ENCODE results near the gene UNC93B1.
"Not testable (repeated sequence)": the region's sequence is repeated elsewhere in the genome, so short reads cannot be mapped to it uniquely, and the experiment has no call there.

GRCh38 chr11:67993821-67994220 lies 10.1 kb downstream of the UNC93B1 start:
- TF ChIP-seq POLR2A (IDR thresholded peaks at IDR 0.05; ENCODE audit: low read length); GATA1 (IDR thresholded peaks at IDR 0.05; ENCODE audit: low read depth, low read length): not testable (repeated sequence)

Measured in erythroblast (primary cell).